Neural cell (in vitro differentiated cells): ENCODE results near the gene FAM184A. TPM values are rescaled to one million over a fixed set of nuclear protein-coding genes. Genes with fewer than 3 reads are reported as not detected.

ENCODE experiments used
- H2AFZ ChIP-seq: fragments of 200-600, 300-800 bp; sonication (generic), shearing (Covaris generic); 2 replicates; pipeline ENCODE4 v1.6.0; 2014; ENCODE audit warnings: low read depth, mild to moderate bottlenecking, antibody characterized with exemption, low read length, moderate library complexity
- H3F3A ChIP-seq: fragments of 200-600 bp; shearing (Covaris generic); 2 replicates; pipeline ENCODE4 v1.6.1; 2016; ENCODE audit warnings: mild to moderate bottlenecking, moderate library complexity, mixed read lengths, antibody characterized with exemption, low read length; ENCODE audit not compliant: insufficient read depth, poor library complexity, severe bottlenecking
- H3K27ac ChIP-seq: fragments of 200-600, 300-800 bp; sonication (generic), shearing (Covaris generic); 2 replicates; pipeline ENCODE4 v1.5.1; 2014; ENCODE audit warnings: mild to moderate bottlenecking, low read length, moderate library complexity
- H3K27me3 ChIP-seq: fragments of 300-800, 200-600 bp; sonication (generic), shearing (Covaris generic); 2 replicates; pipeline ENCODE4 v1.6.0; 2014; ENCODE audit warnings: mild to moderate bottlenecking, low read depth, low read length, moderate library complexity; ENCODE audit not compliant: insufficient read depth
- H3K36me3 ChIP-seq: fragments of 300-800, 200-600 bp; sonication (generic), shearing (Covaris generic); 2 replicates; pipeline ENCODE4 v1.5.1; 2014; ENCODE audit warnings: mild to moderate bottlenecking, antibody characterized with exemption, low read length, moderate library complexity; ENCODE audit not compliant: insufficient read depth
- H3K4me2 ChIP-seq: fragments of 300-800, 200-600 bp; sonication (generic), shearing (Covaris generic); 2 replicates; pipeline ENCODE4 v1.6.0; 2014; ENCODE audit warnings: mild to moderate bottlenecking, low read length
- H3K4me3 ChIP-seq: fragments of 300-800, 200-600 bp; sonication (generic), shearing (Covaris generic); 2 replicates; pipeline ENCODE4 v1.5.1; 2014; ENCODE audit warnings: mild to moderate bottlenecking, low read length, moderate library complexity
- H3K79me2 ChIP-seq: fragments of 200-600 bp; shearing (Covaris generic); replicated peaks from 2 replicates; pipeline ENCODE4 v1.6.0; 2014; ENCODE audit warnings: mild to moderate bottlenecking, low read length, moderate library complexity; ENCODE audit not compliant: insufficient read depth
- H3K9ac ChIP-seq: fragments of 300-800, 200-600 bp; sonication (generic), shearing (Covaris generic); 2 replicates; pipeline ENCODE4 v1.6.1; 2016; ENCODE audit warnings: mild to moderate bottlenecking, low read length, mixed read lengths
- H3K9me2 ChIP-seq: fragments of 200-600 bp; shearing (Covaris generic); 2 replicates; pipeline ENCODE4 v1.6.1; 2016; ENCODE audit warnings: mild to moderate bottlenecking, low read length, mixed read lengths; ENCODE audit not compliant: insufficient read depth
- H3K9me3 ChIP-seq: fragments of 200-600, 300-800 bp; sonication (generic), shearing (Covaris generic); 2 replicates; pipeline ENCODE4 v1.6.1; 2016; ENCODE audit warnings: mild to moderate bottlenecking, mixed run types, low read length, moderate library complexity, mixed read lengths
- H4K20me1 ChIP-seq: fragments of 200-600 bp; shearing (Covaris generic); 2 replicates; pipeline ENCODE4 v1.6.1; 2016; ENCODE audit warnings: mild to moderate bottlenecking, mixed run types; ENCODE audit not compliant: insufficient read depth
- EP300 ChIP-seq: fragments of 450-650 bp; conservative IDR thresholded peaks from 2 replicates; pipeline ENCODE4 v1.6.1; 2014; ENCODE audit warnings: antibody characterized with exemption, mild to moderate bottlenecking, moderate library complexity; ENCODE audit not compliant: poor library complexity, severe bottlenecking
- EZH2 ChIP-seq: fragments of 200-600, 300-800 bp; shearing (Covaris generic), sonication (generic); IDR thresholded peaks from 2 replicates; pipeline ENCODE4 v1.6.1; 2014; ENCODE audit warnings: antibody characterized with exemption, low read length, borderline replicate concordance, mild to moderate bottlenecking; ENCODE audit not compliant: insufficient read depth, poor library complexity, severe bottlenecking
- MXI1 ChIP-seq: fragments of 450-650 bp; conservative IDR thresholded peaks from 2 replicates; pipeline ENCODE4 v1.6.1; 2014; ENCODE audit warnings: antibody characterized with exemption, mild to moderate bottlenecking; ENCODE audit not compliant: poor library complexity, severe bottlenecking
- POLR2AphosphoS5 ChIP-seq: IDR thresholded peaks from 2 replicates; pipeline ENCODE4 v1.6.1; 2012
- RAD21 ChIP-seq: fragments of 450-650 bp; conservative IDR thresholded peaks from 2 replicates; pipeline ENCODE4 v1.6.1; 2014; ENCODE audit warnings: antibody characterized with exemption, mild to moderate bottlenecking, moderate library complexity
- SMC3 ChIP-seq: fragments of 450-650 bp; conservative IDR thresholded peaks from 2 replicates; pipeline ENCODE4 v1.6.1; 2014; ENCODE audit warnings: antibody characterized with exemption, mild to moderate bottlenecking, moderate library complexity; ENCODE audit not compliant: poor library complexity
- TAF1 ChIP-seq: IDR thresholded peaks from 2 replicates; pipeline ENCODE4 v1.6.1; 2012; ENCODE audit warnings: low read depth
- polyA plus RNA-seq: library from polyadenylated mRNA; depleted of rRNA; stranded (reverse); fragments of >200 nt; gene quantifications from 2 replicates; pipeline ENCODE4 v1.2.3, GENCODE V29; 2014
- TF ChIP-seq, protein P1 (sequence below): fragments of 450-650 bp; IDR thresholded peaks from 2 replicates; pipeline ENCODE4 v1.5.1; 2014; ENCODE audit warnings: antibody characterized with exemption, mild to moderate bottlenecking, moderate library complexity; ENCODE audit not compliant: poor library complexity, severe bottlenecking
- TF ChIP-seq, protein P2 (sequence below): IDR thresholded peaks from 2 replicates; pipeline ENCODE4 v1.6.1; 2012; ENCODE audit warnings: borderline replicate concordance

FAM184A gene
- polyA plus RNA-seq, 1 donor from 2014 or later, result 47.5 TPM

DNA sequence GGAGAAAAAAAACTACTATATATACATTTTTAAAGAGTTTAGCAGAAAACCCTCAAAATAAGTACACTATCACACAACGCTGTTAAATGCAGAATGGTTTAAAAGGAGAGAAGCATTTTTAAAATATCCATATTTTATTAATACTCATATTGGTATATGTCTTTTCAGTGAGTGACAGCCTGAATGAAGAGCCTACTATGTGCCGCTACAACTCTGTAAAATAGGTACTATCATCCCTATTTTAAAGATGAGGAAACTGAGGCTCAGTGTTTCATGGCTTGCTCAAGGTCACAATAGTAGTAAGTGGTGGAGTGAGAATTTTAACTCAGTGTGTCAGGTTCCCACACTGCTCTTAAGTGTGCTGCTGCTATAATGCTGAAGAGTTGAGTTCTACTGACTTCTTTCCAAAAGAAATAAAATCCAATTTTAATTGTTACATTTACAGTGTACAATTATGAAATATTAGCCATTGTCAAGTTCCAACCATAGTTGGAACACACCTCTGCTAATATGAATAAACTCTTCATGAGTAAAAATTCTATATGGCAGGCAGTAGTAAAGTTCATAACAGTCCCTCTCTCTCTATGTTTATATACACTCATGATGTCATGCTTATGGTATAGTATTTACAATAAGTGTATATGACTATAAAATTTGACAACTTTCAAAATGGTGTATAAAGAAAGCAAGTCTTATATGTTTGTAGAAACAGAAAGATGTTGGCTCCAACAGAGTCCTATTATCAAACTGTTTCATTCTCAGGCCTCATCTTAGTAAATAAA is 3.1 kb downstream of the FAM184A start:
- Histone ChIP-seq H3K9me2 (no peaks in the 10 kb centered on the region), H3K79me2 (no peaks in the 10 kb centered on the region), H4K20me1 (no peaks in the 10 kb centered on the region), H3F3A (no peaks in the 10 kb centered on the region), H3K27me3 (no peaks in the 10 kb centered on the region), H3K9me3 (no peaks in the 10 kb centered on the region), H3K4me2 (no peak overlapping the region), H3K36me3 (no peaks in the 10 kb centered on the region), H3K4me3 (peak overlapping the region; percentile 85), H2AFZ (no peak overlapping the region), H3K9ac (no peak overlapping the region), H3K27ac (no peak overlapping the region)
- TF ChIP-seq SMC3 (no peak), POLR2AphosphoS5 (no peak), EZH2 (no peak), RAD21 (no peak), EP300 (no peak), MXI1 (no peak), TAF1 (no peak)
- TF ChIP-seq, protein P1, sequence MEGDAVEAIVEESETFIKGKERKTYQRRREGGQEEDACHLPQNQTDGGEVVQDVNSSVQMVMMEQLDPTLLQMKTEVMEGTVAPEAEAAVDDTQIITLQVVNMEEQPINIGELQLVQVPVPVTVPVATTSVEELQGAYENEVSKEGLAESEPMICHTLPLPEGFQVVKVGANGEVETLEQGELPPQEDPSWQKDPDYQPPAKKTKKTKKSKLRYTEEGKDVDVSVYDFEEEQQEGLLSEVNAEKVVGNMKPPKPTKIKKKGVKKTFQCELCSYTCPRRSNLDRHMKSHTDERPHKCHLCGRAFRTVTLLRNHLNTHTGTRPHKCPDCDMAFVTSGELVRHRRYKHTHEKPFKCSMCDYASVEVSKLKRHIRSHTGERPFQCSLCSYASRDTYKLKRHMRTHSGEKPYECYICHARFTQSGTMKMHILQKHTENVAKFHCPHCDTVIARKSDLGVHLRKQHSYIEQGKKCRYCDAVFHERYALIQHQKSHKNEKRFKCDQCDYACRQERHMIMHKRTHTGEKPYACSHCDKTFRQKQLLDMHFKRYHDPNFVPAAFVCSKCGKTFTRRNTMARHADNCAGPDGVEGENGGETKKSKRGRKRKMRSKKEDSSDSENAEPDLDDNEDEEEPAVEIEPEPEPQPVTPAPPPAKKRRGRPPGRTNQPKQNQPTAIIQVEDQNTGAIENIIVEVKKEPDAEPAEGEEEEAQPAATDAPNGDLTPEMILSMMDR, result no peak
- TF ChIP-seq, protein P2, sequence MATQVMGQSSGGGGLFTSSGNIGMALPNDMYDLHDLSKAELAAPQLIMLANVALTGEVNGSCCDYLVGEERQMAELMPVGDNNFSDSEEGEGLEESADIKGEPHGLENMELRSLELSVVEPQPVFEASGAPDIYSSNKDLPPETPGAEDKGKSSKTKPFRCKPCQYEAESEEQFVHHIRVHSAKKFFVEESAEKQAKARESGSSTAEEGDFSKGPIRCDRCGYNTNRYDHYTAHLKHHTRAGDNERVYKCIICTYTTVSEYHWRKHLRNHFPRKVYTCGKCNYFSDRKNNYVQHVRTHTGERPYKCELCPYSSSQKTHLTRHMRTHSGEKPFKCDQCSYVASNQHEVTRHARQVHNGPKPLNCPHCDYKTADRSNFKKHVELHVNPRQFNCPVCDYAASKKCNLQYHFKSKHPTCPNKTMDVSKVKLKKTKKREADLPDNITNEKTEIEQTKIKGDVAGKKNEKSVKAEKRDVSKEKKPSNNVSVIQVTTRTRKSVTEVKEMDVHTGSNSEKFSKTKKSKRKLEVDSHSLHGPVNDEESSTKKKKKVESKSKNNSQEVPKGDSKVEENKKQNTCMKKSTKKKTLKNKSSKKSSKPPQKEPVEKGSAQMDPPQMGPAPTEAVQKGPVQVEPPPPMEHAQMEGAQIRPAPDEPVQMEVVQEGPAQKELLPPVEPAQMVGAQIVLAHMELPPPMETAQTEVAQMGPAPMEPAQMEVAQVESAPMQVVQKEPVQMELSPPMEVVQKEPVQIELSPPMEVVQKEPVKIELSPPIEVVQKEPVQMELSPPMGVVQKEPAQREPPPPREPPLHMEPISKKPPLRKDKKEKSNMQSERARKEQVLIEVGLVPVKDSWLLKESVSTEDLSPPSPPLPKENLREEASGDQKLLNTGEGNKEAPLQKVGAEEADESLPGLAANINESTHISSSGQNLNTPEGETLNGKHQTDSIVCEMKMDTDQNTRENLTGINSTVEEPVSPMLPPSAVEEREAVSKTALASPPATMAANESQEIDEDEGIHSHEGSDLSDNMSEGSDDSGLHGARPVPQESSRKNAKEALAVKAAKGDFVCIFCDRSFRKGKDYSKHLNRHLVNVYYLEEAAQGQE, result no peak

DNA sequence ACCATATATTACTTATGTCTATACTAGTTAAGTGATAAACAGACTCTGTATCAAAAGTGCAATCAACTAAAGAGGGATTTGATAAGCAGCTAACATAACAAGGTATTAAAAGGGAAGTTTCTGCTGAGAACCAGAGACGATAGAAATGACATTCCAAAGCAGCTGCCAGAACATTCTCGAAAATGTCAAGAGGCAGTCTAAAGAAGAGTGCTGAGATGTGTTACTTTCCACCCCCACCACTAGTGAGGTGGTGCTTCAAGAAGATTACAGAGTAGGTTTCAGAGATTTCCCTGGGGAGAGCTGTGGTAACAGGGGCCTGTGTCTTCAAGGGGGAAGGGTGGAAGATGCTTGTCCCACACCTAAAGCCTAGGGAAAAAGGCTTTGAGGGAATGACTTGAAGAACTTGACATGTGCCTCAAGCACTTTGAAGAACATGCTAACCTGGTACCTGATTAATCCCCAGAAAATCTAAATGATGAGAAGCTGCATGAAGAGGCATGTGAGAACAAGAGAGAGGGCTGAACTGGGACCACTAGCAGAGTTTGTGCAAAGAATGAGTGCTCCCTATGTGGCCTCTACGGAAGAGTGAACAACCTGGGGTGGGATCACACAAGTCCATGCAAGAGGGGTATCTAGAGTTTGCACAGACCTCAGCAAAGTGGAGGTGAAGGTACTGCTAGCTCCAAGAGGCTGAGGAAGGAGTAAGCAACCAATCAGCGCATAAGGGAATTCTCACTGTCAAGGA is 5.0 kb downstream of the FAM184A start:
- no peaks in the 10 kb centered on the region for H3F3A ChIP-seq
- no peaks in the 10 kb centered on the region for H3K36me3 ChIP-seq
- no peak overlapping the region for H3K4me3 ChIP-seq
- H2AFZ ChIP-seq, result no peak overlapping the region
- no peaks in the 10 kb centered on the region for H3K9me3 ChIP-seq
- H3K79me2 ChIP-seq, result no peaks in the 10 kb centered on the region
- H3K27ac ChIP-seq, result no peak overlapping the region
- no peaks in the 10 kb centered on the region for H3K27me3 ChIP-seq
- TF ChIP-seq, protein P1, result no peak
- TF ChIP-seq POLR2AphosphoS5, result no peak
- no peak for TF ChIP-seq TAF1
- no peak for TF ChIP-seq EZH2
- TF ChIP-seq SMC3, result no peak
- TF ChIP-seq EP300, result no peak
- TF ChIP-seq MXI1, result no peak
- TF ChIP-seq, protein P2, result no peak
- no peak for TF ChIP-seq RAD21
- H3K4me2 ChIP-seq, result no peak overlapping the region
- H4K20me1 ChIP-seq, result no peaks in the 10 kb centered on the region
- H3K9me2 ChIP-seq, result no peaks in the 10 kb centered on the region
- no peak overlapping the region for H3K9ac ChIP-seq
